BLaER1 (cell line): ENCODE data around the gene DYNLL1.
"Not testable (repeated sequence)": the region's sequence is repeated elsewhere in the genome, so short reads cannot be mapped to it uniquely, and the experiment has no call there.

Experiments
- H3K27ac ChIP-seq: shearing (Covaris generic); formaldehyde crosslinking; 2 replicates; pipeline ENCODE4 v1.8.1; 2022
- H3K27me3 ChIP-seq: shearing (Covaris generic); formaldehyde crosslinking; 2 replicates; pipeline ENCODE4 v1.8.1; 2022
- H3K36me3 ChIP-seq: shearing (Covaris generic); formaldehyde crosslinking; 2 replicates; pipeline ENCODE4 v1.8.1; 2022
- H3K4me1 ChIP-seq: shearing (Covaris generic); formaldehyde crosslinking; 2 replicates; pipeline ENCODE4 v1.8.1; 2022
- H3K4me2 ChIP-seq: shearing (Covaris generic); formaldehyde crosslinking; 2 replicates; pipeline ENCODE4 v1.8.1; 2022
- H3K4me3 ChIP-seq: shearing (Covaris generic); formaldehyde crosslinking; 2 replicates; pipeline ENCODE4 v1.8.1; 2022
- H3K9ac ChIP-seq: shearing (Covaris generic); formaldehyde crosslinking; 2 replicates; pipeline ENCODE4 v1.8.1; 2022
- H3K9me3 ChIP-seq: shearing (Covaris generic); formaldehyde crosslinking; 2 replicates; pipeline ENCODE4 v1.8.1; 2022
- H4K20me1 ChIP-seq: shearing (Covaris generic); formaldehyde crosslinking; 2 replicates; pipeline ENCODE4 v1.8.1; 2022
- Cebpa-rat ChIP-seq: shearing (Covaris generic); IDR thresholded peaks from 2 replicates; pipeline ENCODE4 v1.8.1; 2022

Gene DYNLL1

GRCh38 chr12:120504587-120504986 lies 8.7 kb downstream of the DYNLL1 start:
- peaks cover 97% of the 10 kb centered on the region for H3K36me3 ChIP-seq
- no peak overlapping the region for H3K27ac ChIP-seq
- H3K9me3 ChIP-seq = no peaks in the 10 kb centered on the region
- H4K20me1 ChIP-seq = peaks cover 18% of the 10 kb centered on the region
- no peaks in the 10 kb centered on the region for H3K4me1 ChIP-seq
- no peak overlapping the region for H3K4me3 ChIP-seq
- no peak overlapping the region for H3K4me2 ChIP-seq
- TF ChIP-seq Cebpa-rat = no peak
- H3K27me3 ChIP-seq = no peaks in the 10 kb centered on the region
- H3K9ac ChIP-seq = no peak overlapping the region

- no peak for TF ChIP-seq Cebpa-rat
- no peak overlapping the region for H3K27ac ChIP-seq
- no peak overlapping the region for H3K4me3 ChIP-seq
- no peaks in the 10 kb centered on the region for H3K9me3 ChIP-seq
- H3K27me3 ChIP-seq = no peaks in the 10 kb centered on the region
- peaks cover 96% of the 10 kb centered on the region for H3K36me3 ChIP-seq
- H3K4me2 ChIP-seq = no peak overlapping the region
- no peak overlapping the region for H3K9ac ChIP-seq
- H4K20me1 ChIP-seq = no peaks in the 10 kb centered on the region
- no peaks in the 10 kb centered on the region for H3K4me1 ChIP-seq
Measured at GRCh38 chr12:120508537-120508936, 12.6 kb downstream of the DYNLL1 start.

- Histone ChIP-seq H3K4me2 (no peak overlapping the region), H3K27ac (no peak overlapping the region), H3K4me1 (no peaks in the 10 kb centered on the region), H3K27me3 (no peaks in the 10 kb centered on the region), H3K9me3 (no peaks in the 10 kb centered on the region), H3K9ac (no peak overlapping the region), H3K36me3 (peaks cover 92% of the 10 kb centered on the region), H4K20me1 (no peaks in the 10 kb centered on the region), H3K4me3 (no peak overlapping the region)
- no peak for TF ChIP-seq Cebpa-rat
Measured at GRCh38 chr12:120514002-120514401, 18.1 kb downstream of the DYNLL1 start.

- no peak overlapping the region for H3K4me3 ChIP-seq
- no peak overlapping the region for H3K4me2 ChIP-seq
- H3K36me3 ChIP-seq = peaks cover 90% of the 10 kb centered on the region
- no peak overlapping the region for H3K27ac ChIP-seq
- H3K9me3 ChIP-seq = no peaks in the 10 kb centered on the region
- no peaks in the 10 kb centered on the region for H3K4me1 ChIP-seq
- H4K20me1 ChIP-seq = no peaks in the 10 kb centered on the region
- no peaks in the 10 kb centered on the region for H3K27me3 ChIP-seq
- no peak for TF ChIP-seq Cebpa-rat
- H3K9ac ChIP-seq = no peak overlapping the region
Measured at GRCh38 chr12:120515496-120515895, 19.6 kb downstream of the DYNLL1 start.

GRCh38 chr12:120519324-120519723 lies 23.4 kb downstream of the DYNLL1 start:
- not testable (repeated sequence) for H3K4me3 ChIP-seq, H3K4me2 ChIP-seq, H4K20me1 ChIP-seq, H3K27me3 ChIP-seq, H3K9ac ChIP-seq, H3K27ac ChIP-seq, H3K4me1 ChIP-seq, H3K9me3 ChIP-seq
- peaks cover 89% of the 10 kb centered on the region for H3K36me3 ChIP-seq

- Histone ChIP-seq H3K27me3 (no peaks in the 10 kb centered on the region), H4K20me1 (no peaks in the 10 kb centered on the region), H3K4me2 (no peak overlapping the region), H3K4me1 (peaks cover under 1% of the 10 kb centered on the region; the same call in 1 of the 2 replicates), H3K9me3 (no peaks in the 10 kb centered on the region), H3K4me3 (no peak overlapping the region), H3K9ac (no peak overlapping the region), H3K36me3 (peaks cover 76% of the 10 kb centered on the region), H3K27ac (no peak overlapping the region)
- no peak for TF ChIP-seq Cebpa-rat
Measured at GRCh38 chr12:120522568-120522967, 26.7 kb downstream of the DYNLL1 start.

- Histone ChIP-seq H3K4me3 (peak within 1 kb of the TSS; percentile 88), H3K36me3 (peaks cover 21% of the 10 kb centered on the region; the same call in 1 of the 2 replicates), H3K4me2 (peak within 1 kb of the TSS; percentile 90), H3K4me1 (peaks cover 22% of the 10 kb centered on the region), H3K27me3 (no peaks in the 10 kb centered on the region), H4K20me1 (no peaks in the 10 kb centered on the region), H3K27ac (peak within 1 kb of the TSS; percentile 91), H3K9me3 (no peaks in the 10 kb centered on the region), H3K9ac (peak within 1 kb of the TSS; percentile 96)
- TF ChIP-seq Cebpa-rat = peak; percentile 96
Measured at GRCh38 chr12:120528861-120529525, 33.1 kb downstream of the DYNLL1 start, which contains the start of gene COQ5. Gene COQ5 (minus strand): TSS chr12:120529158. CDS start chr12:120529141, 17 bp downstream.

- H3K4me1 ChIP-seq = peaks cover 22% of the 10 kb centered on the region
- peak overlapping the region; percentile 90 for H3K4me2 ChIP-seq
- H3K4me3 ChIP-seq = peak overlapping the region; percentile 88
- H4K20me1 ChIP-seq = peaks cover 6% of the 10 kb centered on the region
- H3K27ac ChIP-seq = peak overlapping the region; percentile 91
- peaks cover 14% of the 10 kb centered on the region; the same call in 1 of the 2 replicates for H3K36me3 ChIP-seq
- TF ChIP-seq Cebpa-rat = no peak
- H3K27me3 ChIP-seq = no peaks in the 10 kb centered on the region
- no peaks in the 10 kb centered on the region for H3K9me3 ChIP-seq
- H3K9ac ChIP-seq = peak overlapping the region; percentile 96
Measured at GRCh38 chr12:120529641-120530417, 33.9 kb downstream of the DYNLL1 start.

GRCh38 chr12:120530418-120530761 lies 34.5 kb downstream of the DYNLL1 start:
- H3K4me2 ChIP-seq, H3K27ac ChIP-seq, H3K27me3 ChIP-seq, H3K4me3 ChIP-seq, H3K36me3 ChIP-seq, H3K9me3 ChIP-seq, H3K9ac ChIP-seq: not testable (repeated sequence)
- Histone ChIP-seq H4K20me1 (peaks cover 11% of the 10 kb centered on the region), H3K4me1 (peaks cover 23% of the 10 kb centered on the region)

GRCh38 chr12:120532701-120533238 lies 36.9 kb downstream of the DYNLL1 start:
- Histone ChIP-seq H3K9ac (no peak overlapping the region), H4K20me1 (peaks cover 35% of the 10 kb centered on the region), H3K27ac (no peak overlapping the region), H3K9me3 (no peaks in the 10 kb centered on the region), H3K4me2 (no peak overlapping the region), H3K27me3 (no peaks in the 10 kb centered on the region), H3K4me3 (no peak overlapping the region), H3K4me1 (peaks cover 45% of the 10 kb centered on the region), H3K36me3 (peaks cover 15% of the 10 kb centered on the region)
- no peak for TF ChIP-seq Cebpa-rat
